ENCODE data around the gene LYZL1. TPM values are rescaled to one million over a fixed set of nuclear protein-coding genes. Genes with fewer than 3 reads are reported as not detected.

The LYZL1 gene
- total RNA-seq, 1 experiment from 2014 or later: not detected

DNA sequence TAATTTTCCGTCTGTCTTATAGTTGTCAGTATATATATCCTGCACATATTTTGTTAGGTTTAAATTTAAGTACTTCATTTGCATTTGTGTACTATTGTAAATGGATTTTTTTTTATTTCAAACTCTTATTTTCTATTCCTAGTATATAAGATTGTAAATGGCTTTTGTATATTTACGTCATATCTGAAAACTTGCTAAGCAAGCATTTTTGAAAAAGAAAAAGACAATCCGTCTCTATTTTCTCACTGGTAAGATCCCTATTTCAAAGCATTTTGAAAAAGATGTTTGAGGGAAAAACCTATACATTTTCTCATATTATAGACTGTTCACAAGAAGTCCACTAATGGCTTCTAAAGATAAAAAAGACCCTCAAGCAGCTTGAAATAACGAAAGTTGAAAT is 1.2 kb upstream of the LYZL1 start:
- intact Hi-C loops (cut with micrococcal nuclease): no loop called here
- Histone ChIP-seq H3K4me3 (replicated peaks in 1 of 2; ENCODE audit: low read depth in 1 of 2, low read length in 2 of 2) (no peak overlapping the region), H3K9ac (ENCODE audit: low read length) (no peak overlapping the region), H3K9me3 (ENCODE audit: control insufficient read depth in 1 of 2, insufficient read depth in 1 of 2, low read depth in 1 of 2, low read length in 2 of 2) (no peaks in the 10 kb centered on the region), H4K20me1 (ENCODE audit: insufficient read depth) (no peaks in the 10 kb centered on the region), H3K36me3 (ENCODE audit: control insufficient read depth in 1 of 2, insufficient read depth in 2 of 2, low read length in 2 of 2) (no peaks in the 10 kb centered on the region), H3K4me1 (ENCODE audit: control insufficient read depth in 1 of 2, insufficient read depth in 2 of 2, low read length in 2 of 2) (no peaks in the 10 kb centered on the region), H3K4me2 (ENCODE audit: low read length) (no peak overlapping the region), H3K27ac (ENCODE audit: low read depth, low read length) (no peak overlapping the region), H2AFZ (ENCODE audit: low read depth, low read length, poor library complexity, severe bottlenecking) (no peak overlapping the region), H3K9me2 (ENCODE audit: insufficient read depth) (no peaks in the 10 kb centered on the region), H3K27me3 (ENCODE audit: insufficient read depth, low read length) (no peaks in the 10 kb centered on the region), H3K79me2 (ENCODE audit: insufficient read depth, low read length) (no peaks in the 10 kb centered on the region)
- ChIA-PET RAD21 (ENCODE audit: low non-redundant PET in 1 of 2, low total read pairs in 2 of 2, uncharacterized antibody in 2 of 2, unreplicated experiment in 2 of 2) (no interaction called here), CTCF (no interaction called here), POLR2A (no interaction called here)
- TF ChIP-seq ZNF274 (IDR thresholded peaks at IDR 0.05; ENCODE audit: low read depth, low read length) (no peak), SIN3A (IDR thresholded peaks at IDR 0.05; ENCODE audit: low read depth) (no peak), CBX3 (IDR thresholded peaks at IDR 0.05; ENCODE audit: low read depth) (no peak), SP1 (IDR thresholded peaks at IDR 0.05; ENCODE audit: low read depth) (no peak), POLR2AphosphoS5 (IDR thresholded peaks at IDR 0.05; ENCODE audit: low read depth, low read length) (no peak), POLR2A (IDR thresholded peaks at IDR 0.05; ENCODE audit: borderline replicate concordance, extremely low read depth, insufficient read depth, insufficient read length) (no peak), EZH2 (IDR thresholded peaks at IDR 0.05) (no peak), SRF (IDR thresholded peaks at IDR 0.05; ENCODE audit: low read depth) (no peak), RAD21 (IDR thresholded peaks at IDR 0.05; ENCODE audit: low read depth) (no peak), ZFX (IDR thresholded peaks at IDR 0.05) (no peak), ELF1 (IDR thresholded peaks at IDR 0.05; ENCODE audit: borderline replicate concordance, low read depth) (no peak), MAX (IDR thresholded peaks at IDR 0.05) (no peak), CEBPB (IDR thresholded peaks at IDR 0.05; ENCODE audit: low read depth) (no peak), YY1 (IDR thresholded peaks at IDR 0.05; ENCODE audit: extremely low read depth, insufficient replicate concordance, low read depth, low read length) (no peak), TCF7L2 (IDR thresholded peaks at IDR 0.05; ENCODE audit: borderline replicate concordance, extremely low read depth, insufficient read depth, insufficient read length) (no peak), EZH2phosphoT487 (IDR thresholded peaks at IDR 0.05; ENCODE audit: borderline replicate concordance) (no peak)
- TF ChIP-seq, protein P1, sequence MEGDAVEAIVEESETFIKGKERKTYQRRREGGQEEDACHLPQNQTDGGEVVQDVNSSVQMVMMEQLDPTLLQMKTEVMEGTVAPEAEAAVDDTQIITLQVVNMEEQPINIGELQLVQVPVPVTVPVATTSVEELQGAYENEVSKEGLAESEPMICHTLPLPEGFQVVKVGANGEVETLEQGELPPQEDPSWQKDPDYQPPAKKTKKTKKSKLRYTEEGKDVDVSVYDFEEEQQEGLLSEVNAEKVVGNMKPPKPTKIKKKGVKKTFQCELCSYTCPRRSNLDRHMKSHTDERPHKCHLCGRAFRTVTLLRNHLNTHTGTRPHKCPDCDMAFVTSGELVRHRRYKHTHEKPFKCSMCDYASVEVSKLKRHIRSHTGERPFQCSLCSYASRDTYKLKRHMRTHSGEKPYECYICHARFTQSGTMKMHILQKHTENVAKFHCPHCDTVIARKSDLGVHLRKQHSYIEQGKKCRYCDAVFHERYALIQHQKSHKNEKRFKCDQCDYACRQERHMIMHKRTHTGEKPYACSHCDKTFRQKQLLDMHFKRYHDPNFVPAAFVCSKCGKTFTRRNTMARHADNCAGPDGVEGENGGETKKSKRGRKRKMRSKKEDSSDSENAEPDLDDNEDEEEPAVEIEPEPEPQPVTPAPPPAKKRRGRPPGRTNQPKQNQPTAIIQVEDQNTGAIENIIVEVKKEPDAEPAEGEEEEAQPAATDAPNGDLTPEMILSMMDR (IDR thresholded peaks at IDR 0.05 in 2 of 3, conservative IDR thresholded peaks at IDR 0.05 in 1 of 3; ENCODE audit: borderline replicate concordance in 1 of 3, insufficient read depth in 1 of 3, low read depth in 2 of 3, low read length in 2 of 3): no peak
- TF ChIP-seq, protein P2, sequence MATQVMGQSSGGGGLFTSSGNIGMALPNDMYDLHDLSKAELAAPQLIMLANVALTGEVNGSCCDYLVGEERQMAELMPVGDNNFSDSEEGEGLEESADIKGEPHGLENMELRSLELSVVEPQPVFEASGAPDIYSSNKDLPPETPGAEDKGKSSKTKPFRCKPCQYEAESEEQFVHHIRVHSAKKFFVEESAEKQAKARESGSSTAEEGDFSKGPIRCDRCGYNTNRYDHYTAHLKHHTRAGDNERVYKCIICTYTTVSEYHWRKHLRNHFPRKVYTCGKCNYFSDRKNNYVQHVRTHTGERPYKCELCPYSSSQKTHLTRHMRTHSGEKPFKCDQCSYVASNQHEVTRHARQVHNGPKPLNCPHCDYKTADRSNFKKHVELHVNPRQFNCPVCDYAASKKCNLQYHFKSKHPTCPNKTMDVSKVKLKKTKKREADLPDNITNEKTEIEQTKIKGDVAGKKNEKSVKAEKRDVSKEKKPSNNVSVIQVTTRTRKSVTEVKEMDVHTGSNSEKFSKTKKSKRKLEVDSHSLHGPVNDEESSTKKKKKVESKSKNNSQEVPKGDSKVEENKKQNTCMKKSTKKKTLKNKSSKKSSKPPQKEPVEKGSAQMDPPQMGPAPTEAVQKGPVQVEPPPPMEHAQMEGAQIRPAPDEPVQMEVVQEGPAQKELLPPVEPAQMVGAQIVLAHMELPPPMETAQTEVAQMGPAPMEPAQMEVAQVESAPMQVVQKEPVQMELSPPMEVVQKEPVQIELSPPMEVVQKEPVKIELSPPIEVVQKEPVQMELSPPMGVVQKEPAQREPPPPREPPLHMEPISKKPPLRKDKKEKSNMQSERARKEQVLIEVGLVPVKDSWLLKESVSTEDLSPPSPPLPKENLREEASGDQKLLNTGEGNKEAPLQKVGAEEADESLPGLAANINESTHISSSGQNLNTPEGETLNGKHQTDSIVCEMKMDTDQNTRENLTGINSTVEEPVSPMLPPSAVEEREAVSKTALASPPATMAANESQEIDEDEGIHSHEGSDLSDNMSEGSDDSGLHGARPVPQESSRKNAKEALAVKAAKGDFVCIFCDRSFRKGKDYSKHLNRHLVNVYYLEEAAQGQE (IDR thresholded peaks at IDR 0.05; ENCODE audit: low read depth): no peak
- TF ChIP-seq, protein P3, sequence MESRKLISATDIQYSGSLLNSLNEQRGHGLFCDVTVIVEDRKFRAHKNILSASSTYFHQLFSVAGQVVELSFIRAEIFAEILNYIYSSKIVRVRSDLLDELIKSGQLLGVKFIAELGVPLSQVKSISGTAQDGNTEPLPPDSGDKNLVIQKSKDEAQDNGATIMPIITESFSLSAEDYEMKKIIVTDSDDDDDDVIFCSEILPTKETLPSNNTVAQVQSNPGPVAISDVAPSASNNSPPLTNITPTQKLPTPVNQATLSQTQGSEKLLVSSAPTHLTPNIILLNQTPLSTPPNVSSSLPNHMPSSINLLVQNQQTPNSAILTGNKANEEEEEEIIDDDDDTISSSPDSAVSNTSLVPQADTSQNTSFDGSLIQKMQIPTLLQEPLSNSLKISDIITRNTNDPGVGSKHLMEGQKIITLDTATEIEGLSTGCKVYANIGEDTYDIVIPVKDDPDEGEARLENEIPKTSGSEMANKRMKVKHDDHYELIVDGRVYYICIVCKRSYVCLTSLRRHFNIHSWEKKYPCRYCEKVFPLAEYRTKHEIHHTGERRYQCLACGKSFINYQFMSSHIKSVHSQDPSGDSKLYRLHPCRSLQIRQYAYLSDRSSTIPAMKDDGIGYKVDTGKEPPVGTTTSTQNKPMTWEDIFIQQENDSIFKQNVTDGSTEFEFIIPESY (IDR thresholded peaks at IDR 0.05; ENCODE audit: extremely low read depth, insufficient replicate concordance, low read length): no peak
- ATAC-seq (no peak), DNase-seq (ENCODE audit: low read depth, low spot score) (no peak)
- BruUV-seq (replicated peaks): no TSS peak
